ENCODE results near the gene MED27.

GRCh38 chr9:131867611-131868192 lies 212.0 kb downstream of the MED27 start:
- TF ChIP-seq CTCF (IDR thresholded peaks at IDR 0.05; ENCODE audit: borderline replicate concordance, extremely low read depth, low read length, poor library complexity, severe bottlenecking) (no peak), EZH2 (IDR thresholded peaks at IDR 0.05; ENCODE audit: borderline replicate concordance, low read depth, low read length, severe bottlenecking) (no peak)

Measured in DND-41 (cell line).